NK-92 treated with Interleukin-12 subunit alpha and Interleukin-12 subunit beta, amount 100 ng/mL, for 24 hours (cell line): Measurements from ENCODE around the gene C1QL1.

Experiments
- DNase-seq: peaks from one replicate; lab custom pipeline; 2025; lab: John Stamatoyannopoulos, UW

The C1QL1 gene

DNA sequence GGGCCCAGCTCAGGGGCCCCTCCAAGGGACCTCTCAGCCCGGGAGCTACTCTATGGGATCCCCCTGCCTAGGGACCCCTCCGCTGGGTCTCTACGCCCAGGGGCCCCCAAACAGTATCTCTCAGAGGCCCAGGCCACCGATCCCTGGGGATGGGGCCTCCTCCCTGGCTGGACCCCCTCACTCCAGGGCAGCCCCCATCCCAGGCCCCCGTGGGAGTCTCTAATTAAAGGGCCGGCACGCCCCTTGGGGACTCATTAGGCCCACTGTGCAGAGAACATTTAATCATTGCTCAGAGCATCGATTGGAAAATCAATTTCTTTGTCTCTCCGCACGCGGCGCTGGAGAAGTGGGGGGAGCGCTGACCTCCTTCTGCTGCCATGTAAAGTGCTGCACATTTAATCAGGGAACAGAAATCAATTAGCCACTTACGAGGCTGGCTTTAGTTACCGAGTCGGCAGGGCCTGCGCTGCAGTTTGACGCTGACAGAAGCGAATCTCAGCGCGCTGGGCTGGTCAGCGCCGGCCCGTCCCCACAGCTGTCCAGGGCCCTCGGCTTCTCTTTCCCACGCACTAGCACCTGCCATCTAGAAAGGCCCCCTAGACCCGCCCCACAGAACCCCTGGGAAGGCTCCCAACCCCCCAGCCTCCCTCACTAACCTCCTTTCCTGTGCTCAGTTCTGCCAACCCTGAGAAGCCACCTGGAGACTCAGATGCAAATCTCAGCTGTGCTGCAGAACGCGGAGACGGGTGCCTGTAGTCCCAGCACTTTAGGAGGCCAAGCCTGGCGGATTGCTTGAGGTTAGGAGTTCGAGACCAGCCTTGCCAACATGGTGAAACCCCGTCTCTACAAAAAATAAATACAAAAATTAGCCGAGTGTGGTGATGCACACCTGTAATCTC is 20.2 kb upstream of the C1QL1 start:
- no peak for DNase-seq

GRCh38 chr17:44983563-44983962 is 15.5 kb upstream of the C1QL1 start:
- no peak for DNase-seq

GRCh38 chr17:44982113-44982702 is 14.1 kb upstream of the C1QL1 start:
- no peak for DNase-seq

GRCh38 chr17:44981221-44981968 is 13.3 kb upstream of the C1QL1 start:
- no peak for DNase-seq

DNA sequence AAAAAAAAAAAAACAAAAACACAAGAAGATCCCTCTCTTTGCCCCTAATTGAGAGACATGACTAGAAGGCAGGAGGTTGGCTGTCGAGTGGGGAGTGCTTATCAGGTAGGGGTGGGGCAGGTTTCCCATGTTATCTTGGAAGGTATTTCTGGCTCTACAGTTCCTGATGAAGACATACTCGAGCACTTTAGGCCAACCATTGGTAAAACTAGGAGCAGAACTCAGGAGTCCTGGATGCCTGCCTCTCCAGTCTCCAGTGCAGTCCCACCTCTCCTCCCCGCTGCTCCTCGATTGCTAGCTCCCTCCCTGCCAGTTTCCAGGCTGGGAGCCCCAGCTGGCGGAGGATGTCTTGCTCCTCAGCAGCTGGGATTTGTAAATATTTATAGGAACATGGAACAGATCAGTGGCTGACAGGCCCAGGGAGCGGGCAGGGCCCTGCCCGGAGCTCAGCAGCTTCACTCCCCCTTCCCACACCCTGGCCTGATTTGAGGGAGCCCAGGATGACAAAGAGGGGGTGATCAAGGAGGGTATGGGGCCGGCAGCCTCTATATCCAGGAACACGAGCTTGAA is 11.4 kb upstream of the C1QL1 start:
- DNase-seq, result no peak

- DNase-seq, result no peak
Observed at GRCh38 chr17:44978807-44979206, 10.7 kb upstream of the C1QL1 start.

- no peak for DNase-seq
Observed at GRCh38 chr17:44977814-44978550, 9.9 kb upstream of the C1QL1 start.

DNA sequence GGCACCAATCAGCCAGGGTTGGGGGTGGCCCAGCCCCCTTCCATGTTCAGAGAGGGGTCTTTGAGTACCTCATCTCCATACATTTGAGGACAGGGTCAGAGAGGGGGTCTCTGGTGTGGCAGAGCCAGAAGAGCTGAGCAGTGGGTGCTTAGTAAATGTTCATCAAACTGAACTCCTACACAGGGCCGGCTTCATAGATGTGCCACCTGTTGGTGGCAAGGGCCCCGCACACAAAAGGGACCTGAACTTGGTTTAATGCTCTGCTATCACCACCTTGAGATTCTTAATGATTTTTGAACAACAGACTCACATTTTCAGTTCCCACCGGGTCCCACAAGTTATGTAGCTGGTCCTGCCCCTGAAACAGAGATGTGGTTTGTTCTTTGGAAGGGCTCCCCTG is 9.0 kb upstream of the C1QL1 start:
- no peak for DNase-seq

DNA sequence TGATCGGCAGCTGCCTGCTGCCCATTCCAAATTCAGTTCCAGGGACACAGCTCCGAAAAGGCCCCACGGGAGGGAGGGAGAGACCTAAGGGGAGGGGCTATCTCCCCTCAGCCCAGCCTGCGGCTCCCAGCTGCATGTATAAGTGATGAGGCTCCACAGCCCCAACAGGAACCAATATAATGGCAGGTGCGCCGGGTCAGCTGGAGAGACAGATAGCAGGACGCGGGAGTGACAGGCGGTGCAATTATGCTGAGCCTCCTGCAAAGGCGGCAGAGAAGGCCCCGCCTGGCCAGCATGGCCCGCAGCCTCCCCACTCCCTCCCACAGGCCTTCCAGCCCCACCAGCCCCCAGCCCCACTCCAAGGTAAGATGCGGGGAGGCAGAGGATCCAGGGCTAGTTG is 8.1 kb upstream of the C1QL1 start:
- no peak for DNase-seq

GRCh38 chr17:44972953-44973352 is 4.8 kb upstream of the C1QL1 start:
- no peak for DNase-seq

GRCh38 chr17:44971776-44972483 is 3.8 kb upstream of the C1QL1 start:
- no peak for DNase-seq

- no peak for DNase-seq
Observed at GRCh38 chr17:44970136-44970741, 2.1 kb upstream of the C1QL1 start.

GRCh38 chr17:44969144-44969780 is 1.2 kb upstream of the C1QL1 start:
- DNase-seq, result no peak

- no peak for DNase-seq
Observed at GRCh38 chr17:44967907-44968224, 237 bp downstream of the C1QL1 start.

- DNase-seq, result no peak
Observed at GRCh38 chr17:44967026-44967906, 837 bp downstream of the C1QL1 start.

DNA sequence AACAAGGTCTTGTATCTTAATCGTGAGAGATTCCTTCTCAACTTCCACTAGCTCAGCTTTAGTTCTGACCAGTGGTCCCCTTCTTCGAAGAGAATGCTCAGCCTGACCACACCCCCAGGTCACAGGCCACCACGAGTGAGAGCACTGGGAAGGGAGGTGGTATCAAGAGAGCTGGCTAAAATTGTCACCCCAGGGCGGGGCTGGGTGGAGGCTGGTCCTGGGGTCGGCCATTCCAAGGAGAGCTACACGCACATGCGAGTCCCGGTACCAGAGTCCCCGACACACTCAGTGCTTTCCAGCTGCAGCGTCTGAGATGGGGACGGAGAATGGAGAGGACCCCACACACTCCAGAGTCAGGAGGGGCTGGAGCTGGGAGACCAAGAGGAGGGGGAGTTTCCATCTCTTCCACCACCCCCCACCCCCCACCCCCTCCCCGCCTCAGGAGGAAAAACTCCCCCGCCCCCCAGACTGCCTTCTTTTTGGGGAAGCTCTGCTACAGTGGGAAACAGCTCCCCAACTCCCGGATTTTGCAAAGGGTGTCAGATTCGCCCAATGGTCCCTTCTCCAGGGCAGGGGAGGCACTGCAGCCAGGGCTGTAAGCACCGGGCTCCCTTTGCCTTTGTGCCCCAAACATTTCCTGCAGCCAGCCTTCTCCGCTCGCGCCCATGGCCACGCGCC is 1.6 kb downstream of the C1QL1 start:
- no peak for DNase-seq

DNA sequence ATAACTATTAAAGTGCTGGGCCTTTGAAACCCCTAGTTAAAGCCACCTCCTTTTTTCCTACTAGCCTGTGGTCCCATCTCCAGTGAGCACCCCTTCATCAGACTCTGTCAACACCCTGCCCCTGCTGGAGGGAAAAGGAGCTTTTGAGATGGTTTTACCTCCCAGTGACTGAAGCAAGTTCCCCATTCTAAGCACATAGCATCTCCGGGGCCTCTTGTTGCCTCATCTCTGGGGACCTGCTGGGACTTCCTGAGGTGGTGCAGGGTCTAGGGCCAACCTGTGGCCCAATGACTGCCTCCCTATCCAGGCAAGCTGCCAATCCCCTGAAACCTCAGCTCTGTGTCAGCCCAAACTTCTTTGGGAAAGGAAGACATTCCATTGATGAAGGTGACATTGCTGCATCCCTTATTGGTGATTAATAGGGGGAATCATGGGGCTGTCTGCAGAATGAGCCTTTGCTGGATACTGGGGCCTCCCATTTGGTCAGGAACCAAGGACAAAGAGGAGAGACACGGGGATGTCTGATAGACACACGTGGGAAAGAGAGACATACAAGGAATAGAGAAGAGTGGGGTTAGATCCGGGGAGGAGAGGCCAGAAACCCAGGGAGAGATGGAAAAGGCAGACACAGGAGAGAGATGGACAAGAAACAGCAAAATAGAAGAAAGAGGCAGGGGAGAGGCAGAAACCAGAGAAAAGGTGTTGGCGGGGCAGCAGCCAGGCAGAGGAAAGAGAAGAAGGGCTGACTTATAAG is 2.4 kb downstream of the C1QL1 start:
- DNase-seq, result no peak

- no peak for DNase-seq
Observed at GRCh38 chr17:44961921-44962350, 6.2 kb downstream of the C1QL1 start.
